ENCODE data around the gene CTSW.

Gene CTSW

DNA sequence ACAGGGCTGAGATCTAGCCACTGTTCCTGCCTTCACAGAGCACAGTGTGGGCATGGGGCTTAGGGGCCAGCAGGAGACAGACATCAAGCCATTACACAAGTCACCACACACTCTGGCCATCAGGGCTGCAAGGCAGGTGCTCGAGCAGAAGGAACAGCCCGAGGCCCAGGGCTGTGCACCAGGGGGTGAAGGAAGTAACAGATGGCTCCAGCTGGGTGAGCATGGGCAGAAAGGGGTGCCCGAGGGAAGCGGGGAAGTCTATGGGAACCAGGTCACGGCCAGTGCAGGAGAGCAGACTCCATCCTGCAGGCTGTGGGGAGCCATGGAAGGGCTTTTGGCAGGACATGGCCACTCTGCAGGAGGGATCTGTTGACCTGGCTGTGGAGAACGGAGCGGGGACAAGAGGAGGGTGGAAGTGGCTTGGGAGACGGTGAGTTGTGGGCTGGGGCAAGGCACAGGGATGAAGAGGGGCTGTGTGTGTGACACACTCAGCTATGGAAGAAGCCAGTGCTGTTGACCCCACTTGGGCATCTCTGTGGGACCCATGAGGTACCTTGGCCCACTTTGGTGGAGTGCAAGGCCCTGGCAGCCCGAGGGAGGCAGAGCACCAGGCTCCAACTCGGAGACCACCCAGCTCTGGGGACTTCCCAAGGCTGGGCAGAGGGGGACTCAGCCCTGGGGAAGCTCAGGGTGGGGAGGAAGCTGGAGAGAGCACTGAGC, 35.6 kb downstream of the CTSW start:
- H3K27me3 ChIP-seq (replicated peaks; ENCODE audit: control insufficient read depth, insufficient read depth, low read length) = no peaks in the 10 kb centered on the region
- peaks cover 2% of the 10 kb centered on the region for H3K36me3 ChIP-seq (ENCODE audit: control insufficient read depth, insufficient read depth, low read length)
- no peak for TF ChIP-seq CTCF (IDR thresholded peaks at IDR 0.05; ENCODE audit: insufficient read depth, low read length, poor library complexity, severe bottlenecking)
- DNase-seq (ENCODE audit: extremely low read depth, insufficient read length) = no peak
- no peak overlapping the region for H3K4me3 ChIP-seq (replicated peaks; ENCODE audit: low read depth, low read length)

- H3K27me3 ChIP-seq (replicated peaks; ENCODE audit: control insufficient read depth, insufficient read depth, low read length) = no peaks in the 10 kb centered on the region
- TF ChIP-seq CTCF (IDR thresholded peaks at IDR 0.05; ENCODE audit: insufficient read depth, low read length, poor library complexity, severe bottlenecking) = no peak
- no peak for DNase-seq (ENCODE audit: extremely low read depth, insufficient read length)
- H3K36me3 ChIP-seq (ENCODE audit: control insufficient read depth, insufficient read depth, low read length) = peaks cover 2% of the 10 kb centered on the region
- H3K4me3 ChIP-seq (replicated peaks; ENCODE audit: low read depth, low read length) = no peak overlapping the region
These were observed 36.2 kb downstream of the CTSW start for GRCh38 chr11:65915821-65916251.

DNA sequence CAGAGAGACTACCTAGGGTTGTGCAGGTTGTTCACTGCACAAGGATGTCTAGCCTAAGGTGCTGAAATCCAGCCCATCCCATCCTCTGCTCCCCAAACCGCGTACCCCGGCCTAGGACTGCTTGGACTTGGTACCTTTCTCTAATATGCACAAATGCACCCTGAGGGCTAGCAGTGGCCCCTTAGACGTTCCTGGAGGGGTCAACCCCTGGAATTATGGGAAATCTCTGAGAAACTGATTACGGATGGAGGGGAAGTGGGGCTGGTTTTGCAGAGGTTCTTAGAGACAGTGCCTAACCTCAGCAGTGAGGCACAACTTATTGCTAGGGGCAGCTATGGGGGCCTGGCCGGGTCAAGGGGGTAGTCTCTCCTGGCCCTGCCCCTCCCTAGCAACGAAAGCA, 36.8 kb downstream of the CTSW start:
- no peak for TF ChIP-seq CTCF (IDR thresholded peaks at IDR 0.05; ENCODE audit: insufficient read depth, low read length, poor library complexity, severe bottlenecking)
- DNase-seq (ENCODE audit: extremely low read depth, insufficient read length) = no peak
- Histone ChIP-seq H3K4me3 (replicated peaks; ENCODE audit: low read depth, low read length) (no peak overlapping the region), H3K27me3 (replicated peaks; ENCODE audit: control insufficient read depth, insufficient read depth, low read length) (no peaks in the 10 kb centered on the region), H3K36me3 (ENCODE audit: control insufficient read depth, insufficient read depth, low read length) (peaks cover 2% of the 10 kb centered on the region)

GRCh38 chr11:65917077-65917433, 37.4 kb downstream of the CTSW start:
- Histone ChIP-seq H3K4me3 (replicated peaks; ENCODE audit: low read depth, low read length) (no peak overlapping the region), H3K27me3 (replicated peaks; ENCODE audit: control insufficient read depth, insufficient read depth, low read length) (no peaks in the 10 kb centered on the region), H3K36me3 (ENCODE audit: control insufficient read depth, insufficient read depth, low read length) (peaks cover 3% of the 10 kb centered on the region)
- no peak for DNase-seq (ENCODE audit: extremely low read depth, insufficient read length)
- no peak for TF ChIP-seq CTCF (IDR thresholded peaks at IDR 0.05; ENCODE audit: insufficient read depth, low read length, poor library complexity, severe bottlenecking)

DNA sequence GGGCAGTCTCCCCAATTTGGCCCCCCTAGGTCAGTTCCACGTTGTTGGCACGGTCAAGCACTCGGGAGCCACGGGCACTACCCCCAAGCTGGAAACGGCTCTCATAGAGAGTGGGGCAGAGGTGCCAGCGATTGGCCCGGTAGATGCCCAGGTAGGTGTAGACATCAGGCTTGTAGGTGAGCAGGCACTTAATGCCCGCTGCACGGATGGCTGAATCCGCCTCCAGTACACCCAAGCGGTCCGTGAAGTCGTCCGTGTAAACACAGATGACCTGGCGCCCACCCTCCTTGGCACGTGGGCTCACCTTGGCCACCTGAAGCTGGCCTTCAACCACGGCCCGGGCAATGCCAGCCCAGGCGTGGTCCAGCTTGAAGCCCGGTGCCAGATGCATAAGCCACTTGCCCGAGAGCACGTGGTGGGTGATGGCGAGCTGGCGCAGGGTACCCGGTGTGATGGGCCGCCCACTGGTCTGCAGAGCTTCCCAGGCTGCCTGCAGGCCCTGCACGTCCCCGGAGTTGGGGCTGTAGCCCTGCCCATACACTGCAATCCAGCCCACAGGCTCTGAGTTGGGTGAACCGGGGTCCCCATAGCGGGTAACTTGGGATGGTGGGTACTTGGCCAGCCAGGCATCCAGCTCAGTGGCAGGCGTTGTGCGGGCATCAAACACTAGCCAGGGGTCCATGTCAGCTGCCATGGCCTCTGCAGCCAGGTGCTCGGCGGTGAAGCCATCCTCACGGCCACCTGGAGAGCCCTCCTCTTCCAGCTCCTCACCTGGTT, 38.0 kb downstream of the CTSW start:
- no peak for DNase-seq (ENCODE audit: extremely low read depth, insufficient read length)

More for the DNA sequence above, 38.0 kb downstream of the CTSW start:
- peak overlapping the region; percentile 96 for H3K4me3 ChIP-seq (replicated peaks; ENCODE audit: low read depth, low read length)
- H3K27me3 ChIP-seq (replicated peaks; ENCODE audit: control insufficient read depth, insufficient read depth, low read length) = no peaks in the 10 kb centered on the region
- H3K36me3 ChIP-seq (ENCODE audit: control insufficient read depth, insufficient read depth, low read length) = peaks cover 8% of the 10 kb centered on the region
- TF ChIP-seq CTCF (IDR thresholded peaks at IDR 0.05; ENCODE audit: insufficient read depth, low read length, poor library complexity, severe bottlenecking) = no peak

Measured in GM06990 (cell line).